ENCODE data around the gene ZNF536. TPM values are rescaled to one million over a fixed set of nuclear protein-coding genes. Genes with fewer than 3 reads are reported as not detected.

Gene ZNF536
- total and polyA plus RNA-seq, 9 of the 15 experiments (the other 6 are each of a cell fraction or from before 2014, with no cell fraction given), result not detected

DNA sequence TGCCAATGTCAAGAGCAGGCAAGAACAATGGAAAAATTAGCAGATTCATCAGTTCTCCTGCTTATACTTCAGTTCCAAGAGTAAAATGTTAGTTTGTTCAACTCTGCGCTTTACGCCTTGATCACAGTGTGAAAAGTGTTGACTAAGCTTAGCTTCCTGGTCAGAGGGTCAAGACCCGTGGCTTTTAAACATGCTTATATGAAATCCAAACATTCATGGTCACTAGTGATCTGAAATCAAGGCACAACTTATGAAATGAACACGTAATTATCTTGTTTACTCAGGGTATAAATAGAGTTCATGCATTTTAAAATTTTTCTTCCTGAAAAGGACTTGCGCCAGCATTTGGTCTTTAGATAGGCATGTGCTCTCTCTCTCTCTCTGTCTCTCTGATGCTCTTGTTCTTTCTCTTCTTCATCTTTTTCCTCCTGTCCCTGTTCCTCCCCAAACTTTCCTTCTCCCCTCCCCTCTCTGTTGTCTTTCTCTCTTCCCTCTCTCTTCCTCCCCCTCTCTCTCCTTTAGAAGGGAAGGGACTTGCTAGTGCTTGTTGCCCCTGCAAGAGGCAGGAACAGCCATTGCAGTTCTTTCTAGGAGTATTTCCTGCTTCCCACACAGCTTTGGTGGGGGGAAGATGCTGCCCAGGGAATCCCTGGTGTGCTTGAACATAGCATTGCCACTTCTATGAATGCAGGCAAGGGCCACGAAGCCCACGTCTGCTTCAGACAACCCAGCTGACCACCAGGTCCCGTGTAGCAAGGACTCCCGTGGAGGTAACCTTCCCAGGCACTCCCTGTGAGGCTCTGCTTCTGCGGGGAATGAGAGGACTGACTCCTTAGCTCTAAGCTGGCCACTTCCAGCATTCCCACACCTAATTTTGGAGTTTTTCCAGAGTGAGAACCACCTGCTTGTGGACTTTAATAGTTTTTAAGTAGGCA lies 7.1 kb upstream of the ZNF536 start:
- Histone ChIP-seq H3K4me1 (replicated peaks in 1 of 2; ENCODE audit: control insufficient read depth in 2 of 2, insufficient read depth in 2 of 2, low read length in 2 of 2) (no peaks in the 10 kb centered on the region), H3K9me3 (replicated peaks; ENCODE audit: control insufficient read depth, insufficient read depth, low read depth, low read length) (no peaks in the 10 kb centered on the region), H4K20me1 (replicated peaks; ENCODE audit: control insufficient read depth, insufficient read depth, low read length) (peaks cover 8% of the 10 kb centered on the region; the same call in 1 of the 2 replicates), H3K9ac (ENCODE audit: insufficient read depth in 1 of 2, low read depth in 2 of 2, low read length in 2 of 2) (no peak overlapping the region), H3K4me3 (no peak overlapping the region), H3K27ac (ENCODE audit: extremely low read depth, low read depth, low read length) (no peak overlapping the region), H3K4me2 (ENCODE audit: insufficient read depth, low read length) (no peak overlapping the region), H3K79me2 (ENCODE audit: control insufficient read depth, insufficient read depth, low read length) (no peaks in the 10 kb centered on the region), H3K36me3 (ENCODE audit: control insufficient read depth, insufficient read depth, low read length) (no peaks in the 10 kb centered on the region), H3K9me1 (ENCODE audit: control insufficient read depth, insufficient read depth, low read length) (peaks cover 3% of the 10 kb centered on the region), H3K27me3 (ENCODE audit: control insufficient read depth in 2 of 2, insufficient read depth in 2 of 2, low read length in 2 of 2) (peaks cover 6 to 39% of the 10 kb centered on the region in 2 experiments), H2AFZ (ENCODE audit: low read depth, low read length) (no peak overlapping the region)
- DNase-seq (ENCODE audit: extremely low read depth in 1 of 4, low spot score in 3 of 4) (no peak), FAIRE-seq (no peak), ATAC-seq (no peak)
- 2% methylated on average over 10 of the region's 10 CpGs for WGBS (ENCODE audit: insufficient coverage, low coverage, missing lambda C conversion rate)
- ChIA-PET POLR2A (interaction anchor here (0.6 kb wide), 1 partner anchor 1771 kb away, joined by 3 read pairs; no protein-coding TSS in a partner anchor), CTCF (ENCODE audit: low intra/inter-chr PET ratio) (no interaction called here)
- BruUV-seq (replicated peaks), result no TSS peak
- intact Hi-C loops (cut with micrococcal nuclease) (no loop called here), in situ Hi-C loops (cut with MboI) (no loop called here)
- TF ChIP-seq EWSR1 (IDR thresholded peaks at IDR 0.05; ENCODE audit: borderline replicate concordance, low read depth, partially characterized antibody) (no peak), NR1H2 (CRISPR knock-in tag; IDR thresholded peaks at IDR 0.05) (no peak), TRIM25 (IDR thresholded peaks at IDR 0.05; ENCODE audit: borderline replicate concordance) (no peak), ZNF398 (CRISPR knock-in tag; IDR thresholded peaks at IDR 0.05) (no peak), FOS (IDR thresholded peaks at IDR 0.05; ENCODE audit: extremely low read depth, insufficient read length) (no peak), NFXL1 (CRISPR knock-in tag; IDR thresholded peaks at IDR 0.05) (no peak), ZNF436 (CRISPR knock-in tag; IDR thresholded peaks at IDR 0.05) (no peak), TCF15 (CRISPR knock-in tag; IDR thresholded peaks at IDR 0.05) (no peak), ZNF274 (IDR thresholded peaks at IDR 0.05; ENCODE audit: borderline replicate concordance, low read depth, low read length) (no peak), PTTG1 (tag; IDR thresholded peaks at IDR 0.05; ENCODE audit: low read depth) (no peak), NR3C1 (CRISPR knock-in tag; IDR thresholded peaks at IDR 0.05) (no peak), POLR2G (IDR thresholded peaks at IDR 0.05; ENCODE audit: low read depth, low read length) (no peak), ZNF707 (CRISPR knock-in tag; conservative IDR thresholded peaks at IDR 0.05) (no peak)
- TF ChIP-seq, protein P1, sequence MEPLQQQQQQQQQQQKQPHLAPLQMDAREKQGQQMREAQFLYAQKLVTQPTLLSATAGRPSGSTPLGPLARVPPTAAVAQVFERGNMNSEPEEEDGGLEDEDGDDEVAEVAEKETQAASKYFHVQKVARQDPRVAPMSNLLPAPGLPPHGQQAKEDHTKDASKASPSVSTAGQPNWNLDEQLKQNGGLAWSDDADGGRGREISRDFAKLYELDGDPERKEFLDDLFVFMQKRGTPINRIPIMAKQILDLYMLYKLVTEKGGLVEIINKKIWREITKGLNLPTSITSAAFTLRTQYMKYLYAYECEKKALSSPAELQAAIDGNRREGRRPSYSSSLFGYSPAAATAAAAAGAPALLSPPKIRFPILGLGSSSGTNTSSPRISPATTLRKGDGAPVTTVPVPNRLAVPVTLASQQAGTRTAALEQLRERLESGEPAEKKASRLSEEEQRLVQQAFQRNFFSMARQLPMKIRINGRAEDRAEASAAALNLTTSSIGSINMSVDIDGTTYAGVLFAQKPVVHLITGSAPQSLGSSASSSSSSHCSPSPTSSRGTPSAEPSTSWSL (CRISPR knock-in tag; IDR thresholded peaks at IDR 0.05; ENCODE audit: borderline replicate concordance), result no peak
